K562 (cell line): Measurements from ENCODE around the gene DXO. TPM values are rescaled to one million over a fixed set of nuclear protein-coding genes. Genes with fewer than 3 reads are reported as not detected.
A peak's percentile ranks its signal among the peaks of the same experiment; 100 is the strongest.

ENCODE experiments used
- ATF7 ChIP-seq: fragments of 450-650 bp; IDR thresholded peaks from 2 replicates; pipeline ENCODE4 v1.7.1; 2014; ENCODE audit warnings: mild to moderate bottlenecking, moderate library complexity
- BRD9 ChIP-seq: fragments of 450-650 bp; IDR thresholded peaks from 2 replicates; pipeline ENCODE4 v1.6.1; 2018; ENCODE audit warnings: low read depth; ENCODE audit not compliant: partially characterized antibody
- CAMTA2 ChIP-seq: fragments of 250-450 bp; sonication (Bioruptor Pico); conservative IDR thresholded peaks from 2 replicates; pipeline ENCODE4 v1.5.1; 2022
- CREB3L1 ChIP-seq: fragments of 450-650 bp; IDR thresholded peaks from 2 replicates; pipeline ENCODE4 v1.6.1; 2014; ENCODE audit warnings: low read depth, mild to moderate bottlenecking, moderate library complexity, borderline replicate concordance
- DMBX1 ChIP-seq: fragments of 250-450 bp; sonication (Bioruptor Pico); IDR thresholded peaks from 2 replicates; pipeline ENCODE4 v1.8.0; 2022; ENCODE audit warnings: inconsistent platforms, mild to moderate bottlenecking, moderate library complexity, borderline replicate concordance
- FOXA3 ChIP-seq, 2 experiments: fragments of 450-650 bp in 1 of 2; sonication (generic) in 1 of 2; formaldehyde crosslinking; IDR thresholded peaks in 1 of 2; conservative IDR thresholded peaks in 1 of 2; 2 replicates each; pipeline versions ENCODE4 v1.4.0 to v1.8.0; 2020 to 2022; ENCODE audit warnings: mild to moderate bottlenecking in 2 of 2, missing genetic modification reagents in 1 of 2
- FOXP1 ChIP-seq: sonication (generic); formaldehyde crosslinking; IDR thresholded peaks from 2 replicates; pipeline ENCODE4 v1.8.0; 2022; ENCODE audit warnings: mild to moderate bottlenecking, missing genetic modification reagents
- HDAC1 ChIP-seq, 2 experiments: fragments of 450-650 bp; IDR thresholded peaks; 2 replicates each; pipeline ENCODE4 v1.6.1; 2016 to 2017; ENCODE audit warnings: inconsistent platforms in 1 of 2, mild to moderate bottlenecking in 1 of 2, moderate library complexity in 1 of 2
- HDAC6 ChIP-seq: IDR thresholded peaks from 2 replicates; pipeline ENCODE4 v1.6.1; 2012; ENCODE audit warnings: low read depth, mild to moderate bottlenecking, control low read depth, inconsistent platforms, low read length, moderate library complexity
- HNRNPUL1 ChIP-seq: fragments of 200-400 bp; formaldehyde crosslinking; IDR thresholded peaks from 2 replicates; pipeline ENCODE4 v1.6.1; 2017; ENCODE audit warnings: low read length
- IRF1 ChIP-seq: sonication (generic); formaldehyde crosslinking; IDR thresholded peaks from 2 replicates; pipeline ENCODE4 v1.8.0; 2022; ENCODE audit warnings: missing genetic modification reagents, mild to moderate bottlenecking, borderline replicate concordance
- KLF13 ChIP-seq: fragments of 450-650 bp; IDR thresholded peaks from 2 replicates; pipeline ENCODE4 v1.6.1; 2016; ENCODE audit warnings: missing genetic modification characterization, low read depth, mild to moderate bottlenecking, missing compliant biosample characterization, moderate library complexity, borderline replicate concordance
- MAZ ChIP-seq, 2 experiments: fragments of 450-650 bp in 1 of 2; sonication (generic) in 1 of 2; formaldehyde crosslinking; IDR thresholded peaks in 1 of 2; conservative IDR thresholded peaks in 1 of 2; 2 replicates each; pipeline versions ENCODE4 v1.4.0 to v1.5.0; 2020; ENCODE audit warnings: mild to moderate bottlenecking in 1 of 2, missing genetic modification reagents in 1 of 2
- NFE2 ChIP-seq: IDR thresholded peaks from 2 replicates; pipeline ENCODE4 v1.6.1; 2014; ENCODE audit warnings: antibody characterized with exemption, low read depth
- RBM39 ChIP-seq: fragments of 200-400 bp; formaldehyde crosslinking; optimal IDR thresholded peaks from 2 replicates; pipeline ENCODE3; 2018; ENCODE audit warnings: low read depth, low read length
- SRSF3 ChIP-seq: fragments of 200-400 bp; formaldehyde crosslinking; IDR thresholded peaks from 2 replicates; pipeline ENCODE4 v1.6.1; 2016; ENCODE audit warnings: mild to moderate bottlenecking, low read length, moderate library complexity; ENCODE audit not compliant: insufficient read depth
- STAT5A ChIP-seq: IDR thresholded peaks from 2 replicates; pipeline ENCODE4 v1.6.1; 2012; ENCODE audit warnings: low read length, inconsistent platforms, borderline replicate concordance
- TRIM24 ChIP-seq, 2 experiments: fragments of 450-650 bp; IDR thresholded peaks; 2 replicates each; pipeline ENCODE4 v1.6.1; 2016
- ZBTB11 ChIP-seq, 3 experiments: fragments of 200-800 bp in 1 of 3; fragments of 250-450 bp in 1 of 3; fragments of 450-650 bp in 1 of 3; sonication (Bioruptor Pico) in 1 of 3; sonication (Bioruptor generic) in 1 of 3; formaldehyde crosslinking in 1 of 3; IDR thresholded peaks; 2 replicates each; pipeline versions ENCODE4 v1.6.1 to v1.8.0; 2016 to 2022; ENCODE audit warnings: mild to moderate bottlenecking in 2 of 3, missing genetic modification characterization in 2 of 3, missing compliant biosample characterization in 1 of 3, moderate library complexity in 1 of 3
- ZNF444 ChIP-seq: fragments of 250-450 bp; sonication (Bioruptor Pico); IDR thresholded peaks from 2 replicates; pipeline ENCODE4 v1.4.0; 2020; ENCODE audit warnings: mild to moderate bottlenecking, moderate library complexity
- ZNF551 ChIP-seq: fragments of 250-450 bp; sonication (Bioruptor Pico); IDR thresholded peaks from 2 replicates; pipeline ENCODE4 v1.5.0; 2021; ENCODE audit warnings: mild to moderate bottlenecking, moderate library complexity
- ZNF785 ChIP-seq: fragments of 250-450 bp; sonication (Bioruptor Pico); IDR thresholded peaks from 2 replicates; pipeline ENCODE4 v1.4.0; 2020; ENCODE audit warnings: mild to moderate bottlenecking
- polyA plus RNA-seq, 8 experiments: library from polyadenylated mRNA; depleted of rRNA in 4 of 8; stranded (reverse) in 5 of 8; unstranded in 3 of 8; fragments of >200 nt; fragmentation: Nextera tagmentation in 2 of 8; fragmentation: Illumina TruSeq in 1 of 8; extraction: Ambion mirVana in 2 of 8; extraction: Trizol in 1 of 8; gene quantifications; 2 replicates each; pipeline versions ENCODE4 v1.2.1 to v1.2.3, GENCODE V29; 2011 to 2014; ENCODE audit warnings: inconsistent platforms in 1 of 8, missing spikeins in 1 of 8
- total RNA-seq, 7 experiments: library from RNA; depleted of rRNA in 6 of 7; stranded (reverse); fragments of >200 nt in 6 of 7; fragmentation: Illumina TruSeq in 2 of 7; extraction: Trizol in 2 of 7; gene quantifications; 2 replicates each; pipeline versions ENCODE4 v1.2.1 to v1.2.3, GENCODE V29; 2011 to 2021; ENCODE audit warnings: low replicate concordance in 1 of 7

DXO gene
- total and polyA plus RNA-seq, 9 of the 15 experiments (the other 6 are each of a cell fraction or from before 2014, with no cell fraction given), result 6.4 to 35.1 (median 19.4) TPM

- TF ChIP-seq FOXP1 (no peak), ZNF551 (CRISPR knock-in tag) (0 out of 2 replicates have a peak, but pooled peaks have one; percentile 30), RBM39 (no peak), CAMTA2 (CRISPR knock-in tag) (no peak), HDAC1 (IDR thresholded peaks at IDR 0.05) (peak in 1 of 2 experiments; percentile 77; a peak in 2 of 4 replicates), ZNF444 (CRISPR knock-in tag) (no peak), ATF7 (peak; percentile 95), STAT5A (peak; percentile 47; the same call in 1 of the 2 replicates), SRSF3 (no peak), TRIM24 (IDR thresholded peaks at IDR 0.05) (peak; percentile 72 to 86; a peak in 3 of 4 replicates), IRF1 (CRISPR knock-in tag) (no peak), DMBX1 (CRISPR knock-in tag) (0 out of 2 replicates have a peak, but pooled peaks have one; percentile 20), BRD9 (no peak), CREB3L1 (peak; percentile 70; the same call in 1 of the 2 replicates), HDAC6 (no peak), HNRNPUL1 (peak; percentile 27; the same call in 1 of the 2 replicates), NFE2 (0 out of 2 replicates have a peak, but pooled peaks have one; percentile 45), ZNF785 (CRISPR knock-in tag) (no peak), MAZ (CRISPR knock-in tag; conservative IDR thresholded peaks at IDR 0.05 in 1 of 2, IDR thresholded peaks at IDR 0.05 in 1 of 2) (peak in 1 of 2 experiments; percentile 28; a peak in 2 of 4 replicates), KLF13 (tag) (peak; percentile 37; the same call in 1 of the 2 replicates), FOXA3 (CRISPR knock-in tag; conservative IDR thresholded peaks at IDR 0.05 in 1 of 2, IDR thresholded peaks at IDR 0.05 in 1 of 2) (peak in 1 of 2 experiments; percentile 85; a peak in 1 of 4 replicates), ZBTB11 (CRISPR knock-in tag; IDR thresholded peaks at IDR 0.05) (peak in 1 of 3 experiments; percentile 39; a peak in 1 of 6 replicates)
Measured at GRCh38 chr6:31948753-31949413, 23.1 kb downstream of the DXO start (continued).
